ENCODE results near the gene TMEM240.

DNA sequence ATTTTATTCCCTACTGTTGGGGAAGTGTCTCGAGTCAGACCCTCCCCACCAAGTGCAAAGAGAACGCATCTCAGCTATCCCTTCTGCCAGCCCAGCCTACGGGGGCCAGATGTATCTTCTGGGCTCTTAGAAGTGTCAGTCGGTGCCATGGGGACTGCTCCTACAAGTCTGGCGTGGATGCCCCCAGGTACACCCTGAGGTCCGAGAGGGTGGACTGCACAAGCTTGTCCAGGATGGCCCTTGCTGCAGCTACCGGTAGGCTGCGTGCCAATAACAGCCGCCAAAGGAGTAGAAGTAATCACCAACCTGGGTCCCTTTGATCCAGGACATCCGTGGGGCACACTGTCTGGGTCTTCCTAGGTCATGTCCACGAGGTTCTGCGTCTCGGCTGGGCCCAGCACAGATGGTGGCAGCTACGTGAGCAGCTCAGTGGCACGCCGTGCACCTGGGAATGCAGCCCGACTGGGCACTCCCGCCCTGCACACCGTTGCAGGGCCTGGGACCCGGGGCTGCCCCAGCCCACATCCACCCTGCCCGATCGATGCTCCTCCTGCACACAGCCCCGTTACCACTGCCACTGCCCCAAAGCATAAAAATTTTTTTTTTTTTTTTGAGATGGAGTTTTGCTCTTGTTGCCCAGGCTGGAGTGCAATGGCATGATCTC, 43.1 kb upstream of the TMEM240 start:
- TF ChIP-seq, protein P1, sequence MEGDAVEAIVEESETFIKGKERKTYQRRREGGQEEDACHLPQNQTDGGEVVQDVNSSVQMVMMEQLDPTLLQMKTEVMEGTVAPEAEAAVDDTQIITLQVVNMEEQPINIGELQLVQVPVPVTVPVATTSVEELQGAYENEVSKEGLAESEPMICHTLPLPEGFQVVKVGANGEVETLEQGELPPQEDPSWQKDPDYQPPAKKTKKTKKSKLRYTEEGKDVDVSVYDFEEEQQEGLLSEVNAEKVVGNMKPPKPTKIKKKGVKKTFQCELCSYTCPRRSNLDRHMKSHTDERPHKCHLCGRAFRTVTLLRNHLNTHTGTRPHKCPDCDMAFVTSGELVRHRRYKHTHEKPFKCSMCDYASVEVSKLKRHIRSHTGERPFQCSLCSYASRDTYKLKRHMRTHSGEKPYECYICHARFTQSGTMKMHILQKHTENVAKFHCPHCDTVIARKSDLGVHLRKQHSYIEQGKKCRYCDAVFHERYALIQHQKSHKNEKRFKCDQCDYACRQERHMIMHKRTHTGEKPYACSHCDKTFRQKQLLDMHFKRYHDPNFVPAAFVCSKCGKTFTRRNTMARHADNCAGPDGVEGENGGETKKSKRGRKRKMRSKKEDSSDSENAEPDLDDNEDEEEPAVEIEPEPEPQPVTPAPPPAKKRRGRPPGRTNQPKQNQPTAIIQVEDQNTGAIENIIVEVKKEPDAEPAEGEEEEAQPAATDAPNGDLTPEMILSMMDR (IDR thresholded peaks at IDR 0.05; ENCODE audit: control extremely low read depth in 1 of 3, insufficient read depth in 1 of 3, low read depth in 1 of 3, low read length in 3 of 3): no peak
- TF ChIP-seq POLR2A (IDR thresholded peaks at IDR 0.05; ENCODE audit: control extremely low read depth in 1 of 2, low read depth in 2 of 2, low read length in 2 of 2) (no peak), SUZ12 (IDR thresholded peaks at IDR 0.05; ENCODE audit: low read length) (no peak)
